HG03558 (cell line): Measurements from ENCODE around the gene KIAA0825.
"Not testable (repeated sequence)": the region's sequence is repeated elsewhere in the genome, so short reads cannot be mapped to it uniquely, and the experiment has no call there.

Experiments used
- ATAC-seq: cut with Tn5 transposase; IDR thresholded peaks from one replicate; pipeline ENCODE4 v1.9.1; 2021; ENCODE audit warnings: moderate number of reproducible peaks; ENCODE audit not compliant: unreplicated experiment; ENCODE audit errors: extremely low read depth

KIAA0825 gene

DNA sequence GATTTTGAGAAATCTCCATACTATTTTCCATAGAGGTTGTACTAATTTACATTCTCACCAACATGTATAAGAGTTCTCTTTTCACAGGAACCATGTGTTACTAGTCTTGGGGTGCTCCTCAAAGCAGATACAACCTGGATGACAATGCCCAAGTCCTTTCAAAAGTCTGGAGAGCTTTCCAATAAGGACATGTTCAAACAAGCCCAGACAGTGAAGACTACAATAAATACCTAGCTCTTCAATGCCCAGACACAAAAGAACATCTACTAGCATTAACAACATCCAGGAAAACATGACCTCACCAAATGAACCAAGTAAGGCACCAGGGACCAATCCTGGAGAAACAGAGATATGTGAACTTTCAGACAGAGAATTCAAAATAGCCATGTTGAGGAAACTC, 474.8 kb downstream of the KIAA0825 start:
- ATAC-seq = not testable (repeated sequence)

- ATAC-seq = no peak
Observed at GRCh38 chr5:94140300-94140699, 478.1 kb downstream of the KIAA0825 start.

GRCh38 chr5:94130077-94130476, 488.3 kb downstream of the KIAA0825 start:
- ATAC-seq = no peak

DNA sequence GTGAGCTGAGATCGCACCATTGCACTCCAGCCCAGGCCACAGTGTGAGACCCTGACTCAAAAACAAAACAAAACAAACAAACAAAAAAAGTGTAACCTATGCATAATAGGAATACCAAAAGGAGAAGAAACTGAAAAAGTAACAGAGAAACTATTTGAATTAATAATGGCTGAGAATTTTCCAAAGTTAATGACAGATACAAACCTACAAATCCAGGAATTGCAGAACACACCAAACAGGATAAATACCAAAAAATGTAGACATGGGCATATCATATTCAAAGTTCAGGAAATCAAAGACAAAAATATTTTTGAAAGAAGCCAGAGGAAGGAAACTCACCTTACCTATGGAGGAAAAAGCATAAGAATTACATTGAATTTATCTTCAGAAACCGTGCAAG, 493.3 kb downstream of the KIAA0825 start:
- ATAC-seq = no peak

- not testable (repeated sequence) for ATAC-seq
Observed at GRCh38 chr5:94116317-94116716, 502.1 kb downstream of the KIAA0825 start.

DNA sequence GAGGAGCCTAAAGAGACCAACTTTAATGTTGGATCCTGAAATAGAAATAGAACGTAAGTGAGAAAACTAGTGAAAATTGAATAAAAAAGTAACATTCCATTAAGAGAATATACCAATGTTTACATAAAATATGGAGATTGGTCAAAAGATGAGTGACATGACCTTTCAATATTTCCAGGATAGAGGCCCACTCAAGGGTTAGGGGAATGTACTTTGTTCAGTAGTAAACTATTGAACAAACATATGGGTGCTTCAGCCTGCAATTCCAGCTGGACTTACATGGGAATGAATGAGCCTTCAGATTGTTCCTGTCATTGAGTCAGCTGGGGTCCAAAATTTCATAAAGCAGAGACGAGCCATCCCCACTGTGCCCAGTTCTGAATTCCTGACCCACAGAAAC, 505.3 kb downstream of the KIAA0825 start:
- ATAC-seq = no peak

- ATAC-seq = peak; percentile 98
Observed at GRCh38 chr5:94111209-94112004, 507.0 kb downstream of the KIAA0825 start.

DNA sequence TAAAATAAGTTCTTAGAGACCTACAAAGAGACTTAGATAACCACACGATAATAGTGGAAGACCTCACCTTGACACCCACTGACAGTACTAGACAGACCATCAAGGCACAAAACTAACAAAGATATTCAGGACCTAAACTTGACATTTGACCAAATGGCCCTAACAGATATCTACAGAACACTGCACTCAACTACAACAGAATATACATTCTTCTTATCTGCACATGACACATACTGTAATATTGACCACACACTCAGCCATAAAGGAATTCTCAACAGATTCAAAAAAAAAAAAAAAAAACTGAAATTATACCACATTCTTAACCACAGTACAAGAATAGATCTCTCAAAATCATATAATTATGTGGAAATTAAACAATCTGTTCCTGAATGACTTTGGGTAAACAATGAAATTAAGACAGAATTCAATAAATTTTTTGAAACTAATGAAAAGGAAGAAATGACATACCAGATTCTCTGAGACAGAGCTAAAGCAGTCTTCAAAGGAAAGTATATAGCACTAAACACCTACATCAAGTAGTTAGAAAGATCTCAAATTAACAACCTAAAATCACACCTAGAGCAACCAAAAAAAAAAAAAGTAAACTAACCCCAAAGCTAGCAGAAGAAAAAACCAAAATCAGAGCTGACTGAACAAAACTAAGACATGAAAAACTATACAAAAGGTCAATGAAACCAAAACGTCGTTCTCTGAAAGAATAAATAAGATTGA, 514.7 kb downstream of the KIAA0825 start:
- ATAC-seq = no peak
